ENCODE data around the gene MBD3. TPM values are rescaled to one million over a fixed set of nuclear protein-coding genes. Genes with fewer than 3 reads are reported as not detected.

Gene MBD3
- total and polyA plus RNA-seq, 2 of the 4 experiments (the other 2 are of a cell fraction) = 42.5 to 66.3 TPM

- Histone ChIP-seq H3K4me2 (ENCODE audit: low read depth, low read length) (no peak overlapping the region), H3K56ac (ENCODE audit: extremely low read depth, insufficient read depth, low read length) (no peak overlapping the region), H3K14ac (replicated peaks; ENCODE audit: low read depth, low read length) (no peak overlapping the region), H4K8ac (ENCODE audit: low read depth in 2 of 2, low read length in 2 of 2) (no peak overlapping the region), H2BK120ac (ENCODE audit: low read depth, low read length) (no peak overlapping the region), H3K9me3 (ENCODE audit: control insufficient read depth, insufficient read depth, low read length) (no peaks in the 10 kb centered on the region), H3K9ac (ENCODE audit: low read depth, low read length) (no peak overlapping the region), H4K20me1 (ENCODE audit: insufficient read depth, low read length) (peaks cover 47% of the 10 kb centered on the region), H4K5ac (ENCODE audit: low read depth, low read length) (no peak overlapping the region), H3K4ac (ENCODE audit: low read depth, low read length) (no peak overlapping the region), H3K4me3 (ENCODE audit: insufficient read depth, low read depth, low read length) (no peak overlapping the region), H2BK5ac (ENCODE audit: low read depth, low read length, poor library complexity, severe bottlenecking) (no peak overlapping the region), H2AK9ac (replicated peaks; ENCODE audit: low read depth, low read length, poor library complexity) (no peak overlapping the region), H2AFZ (replicated peaks; ENCODE audit: low read length, poor library complexity) (no peak overlapping the region), H3K36me3 (ENCODE audit: control insufficient read depth, insufficient read depth, low read length) (peaks cover 27% of the 10 kb centered on the region), H3K18ac (ENCODE audit: low read depth, low read length) (no peak overlapping the region), H3K4me1 (ENCODE audit: control insufficient read depth, insufficient read depth, low read length) (peaks cover 2% of the 10 kb centered on the region; the same call in 1 of the 2 replicates), H3K27ac (ENCODE audit: insufficient read depth, low read length) (no peak overlapping the region), H2BK20ac (ENCODE audit: low read depth, low read length) (no peak overlapping the region), H3K79me1 (ENCODE audit: low read depth in 1 of 2, low read length in 2 of 2) (peaks cover 6 to 57% of the 10 kb centered on the region in 2 experiments), H3K9me1 (ENCODE audit: insufficient read depth, low read length) (0 out of 2 replicates have a peak, but pooled peaks cover 5% of the 10 kb centered on the region), H4K91ac (ENCODE audit: insufficient read depth, low read depth, low read length) (no peak overlapping the region), H3K27me3 (ENCODE audit: control insufficient read depth, insufficient read depth, low read length) (no peaks in the 10 kb centered on the region), H2BK15ac (ENCODE audit: low read depth, low read length) (no peak overlapping the region), H3K23ac (ENCODE audit: low read depth, low read length) (no peak overlapping the region), H2AK5ac (ENCODE audit: low read depth, low read length) (no peak overlapping the region)
- ATAC-seq (ENCODE audit: low read depth) = no peak
- dilution Hi-C loops (cut with HindIII; ENCODE audit: low sequenced_read_pairs, unreplicated experiment) = no loop called here
- intact Hi-C loops (cut with micrococcal nuclease) = loop anchor here (10.0 kb wide), 1 partner anchor 193 kb away; no protein-coding TSS in a partner anchor
- TF ChIP-seq FOS (IDR thresholded peaks at IDR 0.05; ENCODE audit: low read depth, low read length) (no peak), ELK1 (IDR thresholded peaks at IDR 0.05; ENCODE audit: borderline replicate concordance, low read depth, low read length) (no peak), USF2 (IDR thresholded peaks at IDR 0.05; ENCODE audit: low read depth, low read length) (no peak), MXI1 (IDR thresholded peaks at IDR 0.05; ENCODE audit: borderline replicate concordance, low read depth, low read length) (no peak), POLR2A (IDR thresholded peaks at IDR 0.05; ENCODE audit: low read depth, low read length) (no peak), MAFK (IDR thresholded peaks at IDR 0.05; ENCODE audit: low read depth, low read length) (no peak), SMC3 (IDR thresholded peaks at IDR 0.05; ENCODE audit: low read depth, low read length) (no peak), NFE2L2 (IDR thresholded peaks at IDR 0.05; ENCODE audit: low read depth, low read length) (no peak), BHLHE40 (IDR thresholded peaks at IDR 0.05; ENCODE audit: low read depth, low read length) (no peak), RFX5 (IDR thresholded peaks at IDR 0.05; ENCODE audit: low read depth, low read length) (no peak), RAD21 (IDR thresholded peaks at IDR 0.05; ENCODE audit: low read length) (no peak), CEBPB (IDR thresholded peaks at IDR 0.05; ENCODE audit: low read depth, low read length) (no peak)
- no TSS peak for BruUV-seq (replicated peaks)
- in situ Hi-C loops (cut with MboI; ENCODE audit: low sequenced_read_pairs) = no loop called here
- ChIA-PET POLR2A (ENCODE audit: unreplicated experiment) (no interaction called here), CTCF (no interaction called here)
- no peak for DNase-seq
- WGBS, 2 experiments (ENCODE audit: extremely low coverage in 2 of 2, insufficient read length in 1 of 2) = no CpG with 5 or more reads among the region's 21 CpGs
Observed at GRCh38 chr19:1602091-1602707, 9.5 kb upstream of the MBD3 start.
